GM18520 (cell line): ENCODE results near the gene FDX1.

Experiments
- ATAC-seq: cut with Tn5 transposase; IDR thresholded peaks from one replicate; pipeline ENCODE4 v1.9.1; 2021; ENCODE audit not compliant: unreplicated experiment

Gene FDX1

GRCh38 chr11:110507328-110507727, 77.6 kb downstream of the FDX1 start:
- no peak for ATAC-seq

GRCh38 chr11:110508786-110509185, 79.0 kb downstream of the FDX1 start:
- no peak for ATAC-seq

GRCh38 chr11:110509472-110509871, 79.7 kb downstream of the FDX1 start:
- no peak for ATAC-seq

GRCh38 chr11:110512026-110512425, 82.3 kb downstream of the FDX1 start:
- ATAC-seq = no peak

DNA sequence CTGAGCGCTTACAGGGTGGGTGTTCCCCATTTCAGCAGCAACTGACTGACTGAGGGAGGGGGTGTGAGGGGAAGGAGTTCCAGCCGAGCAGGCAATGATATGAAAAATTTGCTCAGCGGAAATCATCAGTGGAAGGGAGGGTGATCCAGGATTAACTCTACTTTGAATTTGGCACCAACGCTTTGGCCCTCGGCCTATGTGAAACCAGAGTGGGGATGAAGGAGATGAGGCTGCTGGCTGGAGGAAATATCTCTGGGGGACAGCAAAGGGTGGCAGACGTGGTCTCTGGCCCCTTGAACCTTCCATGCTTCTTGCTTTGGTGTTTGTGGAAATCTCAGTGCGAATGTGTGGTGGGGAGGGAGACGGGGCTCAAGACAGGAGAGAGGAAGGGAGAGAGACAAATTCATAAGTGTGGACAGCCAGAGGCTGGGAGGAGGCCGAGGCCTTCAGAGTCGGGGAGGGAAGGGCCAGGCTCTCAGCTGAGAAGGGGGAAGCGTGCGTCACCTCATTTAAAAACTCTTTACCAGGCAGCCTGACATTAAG, 83.6 kb downstream of the FDX1 start:
- ATAC-seq = no peak

DNA sequence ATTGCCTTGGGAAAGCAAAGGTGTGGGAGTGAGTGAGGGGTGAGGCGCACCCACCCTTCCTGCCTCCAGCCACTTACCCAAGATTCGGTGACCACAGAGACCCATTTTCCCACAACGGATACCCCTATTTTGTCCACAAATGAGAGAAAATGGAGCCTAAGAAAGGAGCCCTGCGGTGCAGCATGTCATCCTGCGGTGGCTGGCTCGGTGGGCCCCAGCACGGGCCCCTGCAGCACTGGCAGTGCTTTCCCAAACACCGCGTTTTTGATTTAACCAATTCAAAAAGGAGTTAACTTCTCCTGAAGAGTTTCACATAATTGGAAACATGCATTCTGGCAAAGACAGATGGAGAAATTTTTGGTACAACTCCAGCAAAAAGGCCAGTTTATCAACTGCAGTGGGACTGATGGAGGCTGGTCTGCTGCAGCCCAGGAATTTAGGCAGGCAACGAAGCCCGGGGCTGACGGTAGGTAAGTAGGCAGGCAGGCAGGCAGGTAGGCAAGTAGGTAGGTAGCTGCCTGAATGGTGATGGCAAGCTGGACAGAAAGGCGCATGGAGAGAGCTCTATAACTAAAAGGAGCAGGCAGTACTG, 84.2 kb downstream of the FDX1 start:
- ATAC-seq = no peak
